ENCODE data around the gene MBP. TPM values are rescaled to one million over a fixed set of nuclear protein-coding genes. Genes with fewer than 3 reads are reported as not detected.

MBP gene
- total RNA-seq, 2 experiments from 2014 or later, result 138 to 148 TPM

- Mint-ChIP-seq H3K4me1 (peaks cover 47% of the 10 kb centered on the region), H3K4me3 (peak overlapping the region; percentile 52), H3K27me3 (no peaks in the 10 kb centered on the region), H3K36me3 (peaks cover 52% of the 10 kb centered on the region), H3K9me3 (peaks cover 1% of the 10 kb centered on the region), H3K27ac (peak overlapping the region; percentile 80)
- DNase-seq (no peak), ATAC-seq (ENCODE audit: low read depth) (no peak)
- POLR2A ChIA-PET, result interaction anchor here (0.9 to 2.0 kb wide), 3 partner anchors 17 to 47 kb away, joined by 3 to 13 read pairs (median 7); partner anchors contain the start of gene MBP
Observed at GRCh38 chr18:77084688-77085035, 47.9 kb downstream of the MBP start.

- Mint-ChIP-seq H3K27me3 (no peaks in the 10 kb centered on the region), H3K4me3 (no peak overlapping the region), H3K9me3 (peaks cover 1% of the 10 kb centered on the region), H3K36me3 (peaks cover 49% of the 10 kb centered on the region), H3K4me1 (peaks cover 52% of the 10 kb centered on the region), H3K27ac (no peak overlapping the region)
- ATAC-seq (ENCODE audit: low read depth) (no peak), DNase-seq (no peak)
- POLR2A ChIA-PET, result interaction anchor here (0.7 kb wide), 1 partner anchor 27 kb away, joined by 3 read pairs; no protein-coding TSS in a partner anchor
Observed at GRCh38 chr18:77082316-77082955, 50.1 kb downstream of the MBP start.

GRCh38 chr18:77081390-77081778, 51.2 kb downstream of the MBP start:
- DNase-seq, result no peak
- peaks cover 52% of the 10 kb centered on the region for H3K4me1 Mint-ChIP-seq
- POLR2A ChIA-PET, result interaction anchor here (1.2 kb wide), 1 partner anchor 51 kb away, joined by 3 read pairs; the partner anchor contains the start of gene MBP
- peak overlapping the region; percentile 28 for H3K4me3 Mint-ChIP-seq
- no peak for ATAC-seq (ENCODE audit: low read depth)
- H3K36me3 Mint-ChIP-seq, result peaks cover 44% of the 10 kb centered on the region
- H3K27me3 Mint-ChIP-seq, result no peaks in the 10 kb centered on the region
- no peak overlapping the region for H3K27ac Mint-ChIP-seq
- peaks cover 1% of the 10 kb centered on the region for H3K9me3 Mint-ChIP-seq

GRCh38 chr18:77079954-77080682, 52.5 kb downstream of the MBP start:
- H3K4me1 Mint-ChIP-seq, result peaks cover 43% of the 10 kb centered on the region
- H3K9me3 Mint-ChIP-seq, result no peaks in the 10 kb centered on the region
- POLR2A ChIA-PET, result interaction anchor here (1.2 kb wide), 1 partner anchor 52 kb away, joined by 3 read pairs; the partner anchor contains the start of gene MBP
- peak overlapping the region; percentile 47 for H3K27ac Mint-ChIP-seq
- H3K27me3 Mint-ChIP-seq, result no peaks in the 10 kb centered on the region
- peaks cover 41% of the 10 kb centered on the region for H3K36me3 Mint-ChIP-seq
- ATAC-seq (ENCODE audit: low read depth), result peak; percentile 51
- H3K4me3 Mint-ChIP-seq, result no peak overlapping the region
- no peak for DNase-seq

GRCh38 chr18:77079088-77079487, 53.5 kb downstream of the MBP start:
- H3K9me3 Mint-ChIP-seq, result no peaks in the 10 kb centered on the region
- no peak overlapping the region for H3K27ac Mint-ChIP-seq
- no peak for DNase-seq
- no peaks in the 10 kb centered on the region for H3K27me3 Mint-ChIP-seq
- no peak overlapping the region for H3K4me3 Mint-ChIP-seq
- ATAC-seq (ENCODE audit: low read depth), result no peak
- POLR2A ChIA-PET, result no interaction called here
- H3K36me3 Mint-ChIP-seq, result peaks cover 42% of the 10 kb centered on the region
- H3K4me1 Mint-ChIP-seq, result peaks cover 38% of the 10 kb centered on the region

- peaks cover 38% of the 10 kb centered on the region for H3K4me1 Mint-ChIP-seq
- DNase-seq (no peak), ATAC-seq (ENCODE audit: low read depth) (no peak)
- H3K27ac Mint-ChIP-seq, result no peak overlapping the region
- no peak overlapping the region for H3K4me3 Mint-ChIP-seq
- H3K9me3 Mint-ChIP-seq, result no peaks in the 10 kb centered on the region
- H3K36me3 Mint-ChIP-seq, result peaks cover 40% of the 10 kb centered on the region
- no peaks in the 10 kb centered on the region for H3K27me3 Mint-ChIP-seq
- POLR2A ChIA-PET, result interaction anchor here (1.5 kb wide), 1 partner anchor 12 kb away, joined by 4 read pairs; no protein-coding TSS in a partner anchor
Observed at GRCh38 chr18:77078690-77079070, 53.9 kb downstream of the MBP start.

- H3K4me3 Mint-ChIP-seq, result no peak overlapping the region
- H3K36me3 Mint-ChIP-seq, result peaks cover 39% of the 10 kb centered on the region
- POLR2A ChIA-PET, result interaction anchor here (1.5 kb wide), 1 partner anchor 11 kb away, joined by 4 read pairs; no protein-coding TSS in a partner anchor
- H3K9me3 Mint-ChIP-seq, result no peaks in the 10 kb centered on the region
- H3K27ac Mint-ChIP-seq, result no peak overlapping the region
- ATAC-seq (ENCODE audit: low read depth), result no peak
- peaks cover 39% of the 10 kb centered on the region for H3K4me1 Mint-ChIP-seq
- DNase-seq, result no peak
- H3K27me3 Mint-ChIP-seq, result no peaks in the 10 kb centered on the region
Observed at GRCh38 chr18:77077941-77078689, 54.5 kb downstream of the MBP start.

- ATAC-seq (ENCODE audit: low read depth) (no peak), DNase-seq (no peak)
- H3K27ac Mint-ChIP-seq, result no peak overlapping the region
- POLR2A ChIA-PET, result interaction anchor here (1.5 kb wide), 1 partner anchor 10 kb away, joined by 4 read pairs; no protein-coding TSS in a partner anchor
- peaks cover 37% of the 10 kb centered on the region for H3K36me3 Mint-ChIP-seq
- no peaks in the 10 kb centered on the region for H3K27me3 Mint-ChIP-seq
- H3K9me3 Mint-ChIP-seq, result no peaks in the 10 kb centered on the region
- H3K4me3 Mint-ChIP-seq, result no peak overlapping the region
- peaks cover 40% of the 10 kb centered on the region for H3K4me1 Mint-ChIP-seq
Observed at GRCh38 chr18:77077401-77077800, 55.2 kb downstream of the MBP start.

- Mint-ChIP-seq H3K27ac (no peak overlapping the region), H3K27me3 (no peaks in the 10 kb centered on the region), H3K9me3 (no peaks in the 10 kb centered on the region), H3K4me1 (peaks cover 36% of the 10 kb centered on the region), H3K36me3 (peaks cover 31% of the 10 kb centered on the region), H3K4me3 (no peak overlapping the region)
- DNase-seq, result no peak
- no peak for ATAC-seq (ENCODE audit: low read depth)
- POLR2A ChIA-PET, result no interaction called here
Observed at GRCh38 chr18:77076111-77076510, 56.5 kb downstream of the MBP start.

- ATAC-seq (ENCODE audit: low read depth), result no peak
- Mint-ChIP-seq H3K4me3 (no peak overlapping the region), H3K36me3 (peaks cover 36% of the 10 kb centered on the region), H3K27ac (peak overlapping the region; percentile 50), H3K27me3 (no peaks in the 10 kb centered on the region), H3K9me3 (no peaks in the 10 kb centered on the region), H3K4me1 (peaks cover 30% of the 10 kb centered on the region)
- POLR2A ChIA-PET, result no interaction called here
- DNase-seq, result no peak
Observed at GRCh38 chr18:77074431-77074830, 58.2 kb downstream of the MBP start.

GRCh38 chr18:77073336-77074093, 59.1 kb downstream of the MBP start:
- no peaks in the 10 kb centered on the region for H3K27me3 Mint-ChIP-seq
- no peak for ATAC-seq (ENCODE audit: low read depth)
- H3K9me3 Mint-ChIP-seq, result no peaks in the 10 kb centered on the region
- H3K4me1 Mint-ChIP-seq, result peaks cover 35% of the 10 kb centered on the region
- H3K4me3 Mint-ChIP-seq, result peak overlapping the region; percentile 1
- peaks cover 39% of the 10 kb centered on the region for H3K36me3 Mint-ChIP-seq
- H3K27ac Mint-ChIP-seq, result peak overlapping the region; percentile 50
- no peak for DNase-seq
- POLR2A ChIA-PET, result no interaction called here

- Mint-ChIP-seq H3K4me1 (peaks cover 43% of the 10 kb centered on the region), H3K4me3 (no peak overlapping the region), H3K27me3 (no peaks in the 10 kb centered on the region), H3K36me3 (peaks cover 34% of the 10 kb centered on the region), H3K27ac (no peak overlapping the region), H3K9me3 (no peaks in the 10 kb centered on the region)
- ATAC-seq (ENCODE audit: low read depth) (no peak), DNase-seq (no peak)
- POLR2A ChIA-PET, result interaction anchor here (1.3 kb wide), 1 partner anchor 29 kb away, joined by 4 read pairs; no protein-coding TSS in a partner anchor
Observed at GRCh38 chr18:77072566-77072965, 60.0 kb downstream of the MBP start.

All from activated naive CD8-positive, alpha-beta T cell treated with anti-CD3 and anti-CD28 coated beads, Interleukin-2, amount 10 ng/mL, durations not matched to agents 7 days and 5 days (primary cell).